DOHH2 (cell line): Measurements from ENCODE around the gene DPH6.

ENCODE experiments used
- H3F3A ChIP-seq: fragments of 200-600 bp; sonication (generic), shearing (Covaris generic); 2 replicates; pipeline ENCODE4 v1.6.0; 2016; ENCODE audit warnings: antibody characterized with exemption, mild to moderate bottlenecking; ENCODE audit not compliant: control insufficient read depth, insufficient read depth
- H3K27ac ChIP-seq: fragments of 200-600 bp; sonication (generic); 2 replicates; pipeline ENCODE4 v1.5.1; 2014; ENCODE audit warnings: low read depth, mild to moderate bottlenecking, low read length, moderate library complexity
- H3K27me3 ChIP-seq: fragments of 200-600 bp; sonication (generic); 2 replicates; pipeline ENCODE4 v1.6.1; 2014; ENCODE audit warnings: mild to moderate bottlenecking, low read length, mixed read lengths; ENCODE audit not compliant: control insufficient read depth
- H3K36me3 ChIP-seq: fragments of 200-600 bp; sonication (generic); 2 replicates; pipeline ENCODE4 v1.6.1; 2014; ENCODE audit warnings: mild to moderate bottlenecking, low read length, moderate library complexity, mixed read lengths; ENCODE audit not compliant: control insufficient read depth
- H3K4me1 ChIP-seq: fragments of 200-600 bp; sonication (generic); 2 replicates; pipeline ENCODE4 v1.6.1; 2014; ENCODE audit warnings: mild to moderate bottlenecking, low read length, mixed read lengths; ENCODE audit not compliant: control insufficient read depth
- H3K4me2 ChIP-seq: fragments of 200-600 bp; sonication (generic); 2 replicates; pipeline ENCODE4 v1.6.0; 2014; ENCODE audit warnings: mild to moderate bottlenecking, low read length, moderate library complexity
- H3K4me3 ChIP-seq: fragments of 200-600 bp; sonication (generic); 2 replicates; pipeline ENCODE4 v1.5.1; 2014; ENCODE audit warnings: mild to moderate bottlenecking, low read length, mixed read lengths
- H3K79me2 ChIP-seq: fragments of 200-600 bp; sonication (generic); 2 replicates; pipeline ENCODE4 v1.6.1; 2014; ENCODE audit warnings: mild to moderate bottlenecking, low read length, mixed read lengths; ENCODE audit not compliant: control insufficient read depth
- H3K9me2 ChIP-seq: fragments of 200-600 bp; sonication (generic); replicated peaks from 2 replicates; pipeline ENCODE4 v1.6.1; 2014; ENCODE audit warnings: mild to moderate bottlenecking, low read length, mixed read lengths; ENCODE audit not compliant: control insufficient read depth
- H3K9me3 ChIP-seq: fragments of 200-600 bp; sonication (generic); 2 replicates; pipeline ENCODE4 v1.6.1; 2014; ENCODE audit warnings: antibody characterized with exemption, low read length, mixed read lengths; ENCODE audit not compliant: control insufficient read depth, insufficient read depth
- H4K20me1 ChIP-seq: fragments of 200-600 bp; sonication (generic); 2 replicates; pipeline ENCODE4 v1.6.0; 2014; ENCODE audit warnings: low read depth, mild to moderate bottlenecking, antibody characterized with exemption, low read length, moderate library complexity; ENCODE audit not compliant: control insufficient read depth, insufficient read depth
- CTCF ChIP-seq: fragments of 200-600 bp; sonication (generic); IDR thresholded peaks from one replicate; pipeline ENCODE4 v1.5.1; 2014; ENCODE audit warnings: antibody characterized with exemption, mild to moderate bottlenecking, low read depth, low read length; ENCODE audit not compliant: poor library complexity, severe bottlenecking
- EZH2phosphoT487 ChIP-seq: fragments of 200-600 bp; sonication (generic); IDR thresholded peaks from 2 replicates; pipeline ENCODE4 v1.6.1; 2017; ENCODE audit warnings: borderline replicate concordance, mild to moderate bottlenecking, antibody characterized with exemption, low read length, moderate library complexity, mixed read lengths

Gene DPH6

GRCh38 chr15:35533130-35534110 lies 12.5 kb downstream of the DPH6 start:
- Histone ChIP-seq H3K9me3 (peaks cover 7% of the 10 kb centered on the region; the same call in 1 of the 2 replicates), H3K27ac (no peak overlapping the region), H4K20me1 (no peaks in the 10 kb centered on the region), H3K4me3 (no peak overlapping the region), H3K36me3 (peaks cover 3% of the 10 kb centered on the region; the same call in 1 of the 2 replicates), H3K9me2 (no peaks in the 10 kb centered on the region), H3F3A (no peaks in the 10 kb centered on the region), H3K4me2 (no peak overlapping the region), H3K27me3 (no peaks in the 10 kb centered on the region), H3K79me2 (no peaks in the 10 kb centered on the region), H3K4me1 (no peaks in the 10 kb centered on the region)
- TF ChIP-seq EZH2phosphoT487 (no peak), CTCF (no peak)

DNA sequence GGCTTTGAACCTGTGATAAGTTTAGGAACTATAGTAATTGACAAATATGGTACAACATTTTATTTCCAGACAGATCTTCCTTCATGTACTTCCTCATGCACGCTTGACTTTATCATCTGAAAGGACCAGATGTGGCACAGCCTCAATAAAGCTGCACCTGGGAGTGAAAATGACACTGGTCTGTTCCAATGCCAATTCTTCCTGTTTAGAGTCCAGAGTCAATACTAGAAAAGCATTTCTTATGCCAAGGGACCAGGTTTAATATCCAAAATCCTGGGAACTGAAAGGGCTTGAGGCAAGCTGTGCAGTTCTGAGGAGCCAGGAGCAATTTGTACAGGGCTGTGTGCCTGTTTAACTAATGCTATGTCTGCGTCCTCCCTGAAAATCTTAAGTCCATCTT lies 15.3 kb downstream of the DPH6 start:
- TF ChIP-seq CTCF, result no peak
- TF ChIP-seq EZH2phosphoT487, result no peak
- H3K4me3 ChIP-seq, result no peak overlapping the region
- peaks cover 7% of the 10 kb centered on the region; the same call in 1 of the 2 replicates for H3K9me3 ChIP-seq
- no peaks in the 10 kb centered on the region for H4K20me1 ChIP-seq
- H3K27me3 ChIP-seq, result no peaks in the 10 kb centered on the region
- no peaks in the 10 kb centered on the region for H3K9me2 ChIP-seq
- no peak overlapping the region for H3K4me2 ChIP-seq
- no peaks in the 10 kb centered on the region for H3K4me1 ChIP-seq
- H3K79me2 ChIP-seq, result no peaks in the 10 kb centered on the region
- H3F3A ChIP-seq, result no peaks in the 10 kb centered on the region
- peaks cover 3% of the 10 kb centered on the region; the same call in 1 of the 2 replicates for H3K36me3 ChIP-seq
- no peak overlapping the region for H3K27ac ChIP-seq

DNA sequence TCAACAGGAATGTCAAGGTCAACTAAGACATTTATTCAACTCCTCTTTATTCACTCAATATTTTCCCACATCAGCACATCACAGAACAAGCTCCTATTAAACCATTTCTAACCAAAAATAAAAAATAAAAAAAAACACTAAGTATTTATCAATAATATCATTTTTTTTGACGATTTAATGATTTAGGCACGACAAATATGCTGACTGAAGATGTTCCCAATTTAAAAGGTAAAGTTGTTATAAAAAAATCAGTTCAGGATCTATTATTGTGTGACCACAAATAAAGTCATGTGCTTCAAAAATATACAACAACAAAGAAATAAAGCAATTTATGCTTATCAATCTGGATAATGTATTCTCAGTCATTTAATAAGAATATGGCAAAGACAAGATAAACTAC lies 16.2 kb downstream of the DPH6 start:
- Histone ChIP-seq H3K9me2 (no peaks in the 10 kb centered on the region), H3K79me2 (no peaks in the 10 kb centered on the region), H3F3A (no peaks in the 10 kb centered on the region), H3K27me3 (no peaks in the 10 kb centered on the region), H3K36me3 (peaks cover 3% of the 10 kb centered on the region; the same call in 1 of the 2 replicates), H4K20me1 (no peaks in the 10 kb centered on the region), H3K27ac (no peak overlapping the region), H3K4me1 (no peaks in the 10 kb centered on the region), H3K4me3 (no peak overlapping the region), H3K4me2 (no peak overlapping the region), H3K9me3 (peaks cover 7% of the 10 kb centered on the region; the same call in 1 of the 2 replicates)
- TF ChIP-seq CTCF (no peak), EZH2phosphoT487 (no peak)
